Endothelial cell (in vitro differentiated cells): ENCODE measurements around the gene NEK1. TPM values are rescaled to one million over a fixed set of nuclear protein-coding genes. Genes with fewer than 3 reads are reported as not detected.

Experiments used
- DNase-seq: peaks from one replicate; pipeline ENCODE4 v3.0.0; 2021; ENCODE audit warnings: low spot score
- H3K27ac Mint-ChIP-seq: one replicate; pipeline ENCODE4 v1.8.0; 2021; ENCODE audit warnings: mixed read lengths, inconsistent platforms; ENCODE audit not compliant: unreplicated experiment
- H3K27me3 Mint-ChIP-seq: one replicate; pipeline ENCODE4 v1.8.0; 2021; ENCODE audit warnings: mild to moderate bottlenecking, moderate library complexity, mixed read lengths, inconsistent platforms; ENCODE audit not compliant: unreplicated experiment
- H3K36me3 Mint-ChIP-seq: one replicate; pipeline ENCODE4 v1.8.0; 2021; ENCODE audit warnings: mild to moderate bottlenecking, low read depth, mixed read lengths, inconsistent platforms; ENCODE audit not compliant: unreplicated experiment
- H3K4me1 Mint-ChIP-seq: one replicate; pipeline ENCODE4 v1.8.0; 2021; ENCODE audit warnings: mild to moderate bottlenecking, mixed read lengths, inconsistent platforms; ENCODE audit not compliant: unreplicated experiment
- H3K4me3 Mint-ChIP-seq: one replicate; pipeline ENCODE4 v1.8.0; 2021; ENCODE audit warnings: mild to moderate bottlenecking, mixed read lengths, inconsistent platforms; ENCODE audit not compliant: unreplicated experiment
- H3K9me3 Mint-ChIP-seq: one replicate; pipeline ENCODE4 v1.8.0; 2021; ENCODE audit warnings: mixed read lengths, inconsistent platforms; ENCODE audit not compliant: unreplicated experiment
- long read RNA-seq: library from polyadenylated mRNA; unstranded; transcript quantifications from one replicate; pipeline ENCODE4 v2.0.0, GENCODE V29; 2020; ENCODE audit not compliant: unreplicated experiment
- total RNA-seq: library from RNA; stranded (reverse); fragmentation: NEBNext Ultra II Directional; extraction: Animal tissue kit (Norgen Biotek cat#: 25700); gene quantifications from one replicate; pipeline ENCODE4 v1.2.1, GENCODE V29; 2021; ENCODE audit not compliant: unreplicated experiment
- TF ChIP-seq, protein P1 (sequence below): fragments of 200-600 bp; sonication (generic); IDR thresholded peaks from one replicate; pipeline ENCODE4 v1.5.0; 2021; ENCODE audit warnings: antibody characterized with exemption; ENCODE audit not compliant: unreplicated experiment

The NEK1 gene, protein sequence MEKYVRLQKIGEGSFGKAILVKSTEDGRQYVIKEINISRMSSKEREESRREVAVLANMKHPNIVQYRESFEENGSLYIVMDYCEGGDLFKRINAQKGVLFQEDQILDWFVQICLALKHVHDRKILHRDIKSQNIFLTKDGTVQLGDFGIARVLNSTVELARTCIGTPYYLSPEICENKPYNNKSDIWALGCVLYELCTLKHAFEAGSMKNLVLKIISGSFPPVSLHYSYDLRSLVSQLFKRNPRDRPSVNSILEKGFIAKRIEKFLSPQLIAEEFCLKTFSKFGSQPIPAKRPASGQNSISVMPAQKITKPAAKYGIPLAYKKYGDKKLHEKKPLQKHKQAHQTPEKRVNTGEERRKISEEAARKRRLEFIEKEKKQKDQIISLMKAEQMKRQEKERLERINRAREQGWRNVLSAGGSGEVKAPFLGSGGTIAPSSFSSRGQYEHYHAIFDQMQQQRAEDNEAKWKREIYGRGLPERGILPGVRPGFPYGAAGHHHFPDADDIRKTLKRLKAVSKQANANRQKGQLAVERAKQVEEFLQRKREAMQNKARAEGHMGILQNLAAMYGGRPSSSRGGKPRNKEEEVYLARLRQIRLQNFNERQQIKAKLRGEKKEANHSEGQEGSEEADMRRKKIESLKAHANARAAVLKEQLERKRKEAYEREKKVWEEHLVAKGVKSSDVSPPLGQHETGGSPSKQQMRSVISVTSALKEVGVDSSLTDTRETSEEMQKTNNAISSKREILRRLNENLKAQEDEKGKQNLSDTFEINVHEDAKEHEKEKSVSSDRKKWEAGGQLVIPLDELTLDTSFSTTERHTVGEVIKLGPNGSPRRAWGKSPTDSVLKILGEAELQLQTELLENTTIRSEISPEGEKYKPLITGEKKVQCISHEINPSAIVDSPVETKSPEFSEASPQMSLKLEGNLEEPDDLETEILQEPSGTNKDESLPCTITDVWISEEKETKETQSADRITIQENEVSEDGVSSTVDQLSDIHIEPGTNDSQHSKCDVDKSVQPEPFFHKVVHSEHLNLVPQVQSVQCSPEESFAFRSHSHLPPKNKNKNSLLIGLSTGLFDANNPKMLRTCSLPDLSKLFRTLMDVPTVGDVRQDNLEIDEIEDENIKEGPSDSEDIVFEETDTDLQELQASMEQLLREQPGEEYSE (N-terminal part only)
- 12.5 TPM for total RNA-seq
- long read RNA-seq, partial matches to known transcripts = 10 of 10 reads
- long read RNA-seq, other reads (novel, unspliced or antisense) = 0 of 10 reads

DNA sequence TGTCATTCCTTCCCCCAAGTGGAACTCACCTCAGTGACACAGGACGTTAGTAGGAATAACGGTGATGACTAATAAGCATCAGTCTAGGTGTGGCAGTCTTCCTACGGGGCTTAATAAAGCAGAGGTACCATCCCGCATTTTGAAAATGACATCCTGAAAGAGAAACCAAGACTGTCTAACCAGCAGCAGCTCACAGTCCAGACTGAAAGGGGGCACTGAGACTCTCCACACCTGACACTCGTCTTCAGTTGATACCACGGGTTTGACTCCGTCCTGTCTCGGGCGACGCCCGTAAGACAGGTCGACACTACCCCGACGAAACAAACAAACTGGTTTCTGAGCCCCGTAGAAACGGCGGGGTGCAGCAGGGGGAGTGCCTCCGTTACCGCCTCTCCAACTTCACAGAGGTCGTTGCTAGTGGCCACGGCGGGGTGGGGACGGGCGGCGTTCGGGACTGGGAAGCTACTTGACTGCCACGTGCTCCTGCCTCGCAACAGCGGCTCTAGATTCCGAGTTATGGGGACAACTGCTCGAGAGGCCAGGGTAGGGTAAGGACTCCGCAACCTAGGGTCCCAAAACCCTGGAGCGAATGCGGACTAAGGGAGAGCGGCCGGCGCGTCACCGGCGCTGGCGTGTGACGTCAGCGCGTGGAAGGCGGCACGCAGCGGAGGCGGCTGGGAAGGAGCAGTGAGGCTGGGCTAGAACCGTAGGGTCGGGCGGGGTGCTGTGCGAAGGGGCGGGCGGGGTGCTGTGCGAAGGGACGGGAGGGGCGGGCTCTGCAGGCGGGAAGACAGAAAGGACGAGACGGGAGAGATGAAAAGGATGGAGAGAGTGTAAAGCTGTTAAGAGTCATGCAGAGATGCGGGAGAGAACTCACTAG is at the start of gene NEK1:
Gene NEK1, minus strand, starts transcription at position 593 of the 880 bp plus-strand sequence. CDS start 9,953 bp downstream, outside the sequence.
- no peaks in the 10 kb centered on the region for H3K27me3 Mint-ChIP-seq
- peak within 1 kb of the TSS; percentile 98 for H3K4me3 Mint-ChIP-seq
- DNase-seq = peak; percentile 82
- no peaks in the 10 kb centered on the region for H3K9me3 Mint-ChIP-seq
- TF ChIP-seq, protein P1, sequence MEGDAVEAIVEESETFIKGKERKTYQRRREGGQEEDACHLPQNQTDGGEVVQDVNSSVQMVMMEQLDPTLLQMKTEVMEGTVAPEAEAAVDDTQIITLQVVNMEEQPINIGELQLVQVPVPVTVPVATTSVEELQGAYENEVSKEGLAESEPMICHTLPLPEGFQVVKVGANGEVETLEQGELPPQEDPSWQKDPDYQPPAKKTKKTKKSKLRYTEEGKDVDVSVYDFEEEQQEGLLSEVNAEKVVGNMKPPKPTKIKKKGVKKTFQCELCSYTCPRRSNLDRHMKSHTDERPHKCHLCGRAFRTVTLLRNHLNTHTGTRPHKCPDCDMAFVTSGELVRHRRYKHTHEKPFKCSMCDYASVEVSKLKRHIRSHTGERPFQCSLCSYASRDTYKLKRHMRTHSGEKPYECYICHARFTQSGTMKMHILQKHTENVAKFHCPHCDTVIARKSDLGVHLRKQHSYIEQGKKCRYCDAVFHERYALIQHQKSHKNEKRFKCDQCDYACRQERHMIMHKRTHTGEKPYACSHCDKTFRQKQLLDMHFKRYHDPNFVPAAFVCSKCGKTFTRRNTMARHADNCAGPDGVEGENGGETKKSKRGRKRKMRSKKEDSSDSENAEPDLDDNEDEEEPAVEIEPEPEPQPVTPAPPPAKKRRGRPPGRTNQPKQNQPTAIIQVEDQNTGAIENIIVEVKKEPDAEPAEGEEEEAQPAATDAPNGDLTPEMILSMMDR = no peak
- H3K4me1 Mint-ChIP-seq = peaks cover 12% of the 10 kb centered on the region
- peak within 1 kb of the TSS; percentile 94 for H3K27ac Mint-ChIP-seq
- no peaks in the 10 kb centered on the region for H3K36me3 Mint-ChIP-seq

DNA sequence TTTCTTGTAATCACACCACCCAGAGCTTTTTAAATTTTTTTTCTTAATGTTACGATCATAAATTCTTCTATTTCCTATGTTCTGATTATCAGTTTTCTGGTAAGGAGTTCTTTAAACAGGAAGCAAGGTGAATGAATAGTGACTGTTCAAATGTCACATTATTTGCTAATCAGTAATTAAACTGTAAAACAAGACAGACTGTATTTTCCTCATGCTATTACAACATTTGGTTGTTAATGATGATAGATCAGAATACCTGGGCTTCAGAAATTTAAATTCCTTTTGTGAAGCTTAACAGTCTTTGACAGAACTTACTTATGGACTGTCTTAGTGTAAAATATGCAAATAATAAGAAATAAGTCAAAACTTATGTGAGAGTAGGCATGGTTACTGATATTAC is 49.4 kb upstream of the NEK1 start:
- DNase-seq = no peak
- Mint-ChIP-seq H3K36me3 (peaks cover 8% of the 10 kb centered on the region), H3K4me1 (peaks cover 46% of the 10 kb centered on the region), H3K4me3 (no peak overlapping the region), H3K9me3 (no peaks in the 10 kb centered on the region), H3K27me3 (no peaks in the 10 kb centered on the region), H3K27ac (peak overlapping the region; percentile 71)
- TF ChIP-seq, protein P1 = no peak

DNA sequence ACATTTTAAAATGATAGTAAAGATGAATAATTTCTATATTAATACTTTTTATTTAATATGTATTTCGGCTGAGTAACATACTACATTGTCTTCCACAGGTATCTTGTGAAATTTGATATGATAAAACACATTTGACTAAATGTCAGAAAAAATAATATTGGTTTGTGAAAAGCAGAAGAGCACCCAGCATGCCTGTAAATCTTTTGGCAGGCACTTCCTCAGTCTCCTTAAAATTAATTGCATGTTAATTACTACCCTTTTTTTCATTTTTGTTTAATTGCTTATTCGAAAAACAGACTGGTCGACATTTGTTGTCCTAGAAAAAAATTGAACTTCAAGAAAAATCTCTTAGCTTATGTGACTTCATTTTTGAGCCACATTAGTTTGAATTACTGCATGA is 48.5 kb upstream of the NEK1 start:
- peak overlapping the region; percentile 99 for H3K27ac Mint-ChIP-seq
- peaks cover 40% of the 10 kb centered on the region for H3K4me1 Mint-ChIP-seq
- DNase-seq = no peak
- no peak overlapping the region for H3K4me3 Mint-ChIP-seq
- no peaks in the 10 kb centered on the region for H3K27me3 Mint-ChIP-seq
- TF ChIP-seq, protein P1 = no peak
- H3K36me3 Mint-ChIP-seq = no peaks in the 10 kb centered on the region
- H3K9me3 Mint-ChIP-seq = no peaks in the 10 kb centered on the region

DNA sequence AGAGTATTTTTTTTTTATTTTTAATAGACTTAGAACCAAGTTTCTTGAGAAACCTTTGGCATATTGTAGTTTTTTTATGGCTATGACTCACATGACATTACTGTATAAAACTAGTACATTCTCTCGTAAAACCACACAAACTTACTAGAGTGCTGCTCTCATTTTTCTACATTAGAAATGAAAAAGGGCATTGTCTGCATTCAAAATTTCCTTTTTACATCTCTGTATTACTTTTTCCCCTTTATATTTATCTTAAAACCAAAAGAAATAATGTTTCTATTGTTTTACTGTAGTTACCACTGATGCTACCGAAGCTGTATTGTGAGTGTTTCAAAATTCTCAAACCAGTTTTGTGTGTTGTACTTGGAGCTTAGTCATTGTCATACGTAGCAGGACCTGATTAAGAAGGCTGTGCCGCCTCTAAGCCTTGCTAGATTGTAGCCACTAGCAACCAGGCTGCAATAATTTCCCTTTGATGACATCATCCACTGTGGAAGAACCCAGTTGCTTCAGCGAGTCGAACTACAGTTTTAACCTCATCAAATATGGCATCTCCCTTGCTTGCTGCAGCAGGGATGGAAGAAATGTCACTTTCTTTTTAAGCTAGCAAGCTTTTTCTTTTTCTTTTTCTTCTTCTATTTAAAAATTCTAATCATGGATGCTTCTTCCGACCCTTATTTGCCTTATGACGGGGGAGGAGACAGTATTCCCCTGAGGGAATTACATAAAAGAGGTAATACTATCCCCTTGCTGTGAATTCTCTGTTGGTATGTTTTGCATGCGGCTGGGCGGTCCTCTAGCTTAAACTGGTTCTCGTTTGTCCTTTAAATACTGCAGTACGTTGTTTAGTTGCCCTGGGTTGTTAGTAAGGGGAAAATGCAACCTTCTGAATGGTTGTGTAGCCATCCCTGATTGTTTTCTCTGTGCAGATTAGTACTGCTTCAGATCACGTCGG is 47.6 kb upstream of the NEK1 start:
- DNase-seq = peak; percentile 58
- TF ChIP-seq, protein P1 = no peak
- H3K27me3 Mint-ChIP-seq = no peaks in the 10 kb centered on the region
- H3K4me1 Mint-ChIP-seq = peaks cover 32% of the 10 kb centered on the region
- H3K4me3 Mint-ChIP-seq = peak overlapping the region; percentile 89
- H3K27ac Mint-ChIP-seq = peak overlapping the region; percentile 99
- H3K9me3 Mint-ChIP-seq = no peaks in the 10 kb centered on the region
- no peaks in the 10 kb centered on the region for H3K36me3 Mint-ChIP-seq
